HG03575 (cell line): ENCODE measurements around the gene PARN.
"Not testable (repeated sequence)": the region's sequence is repeated elsewhere in the genome, so short reads cannot be mapped to it uniquely, and the experiment has no call there.

Experiments used
- ATAC-seq: cut with Tn5 transposase; IDR thresholded peaks from one replicate; pipeline ENCODE4 v1.9.1; 2021; ENCODE audit not compliant: unreplicated experiment, insufficient number of reproducible peaks, low FRiP score; ENCODE audit errors: extremely low read depth

PARN gene

DNA sequence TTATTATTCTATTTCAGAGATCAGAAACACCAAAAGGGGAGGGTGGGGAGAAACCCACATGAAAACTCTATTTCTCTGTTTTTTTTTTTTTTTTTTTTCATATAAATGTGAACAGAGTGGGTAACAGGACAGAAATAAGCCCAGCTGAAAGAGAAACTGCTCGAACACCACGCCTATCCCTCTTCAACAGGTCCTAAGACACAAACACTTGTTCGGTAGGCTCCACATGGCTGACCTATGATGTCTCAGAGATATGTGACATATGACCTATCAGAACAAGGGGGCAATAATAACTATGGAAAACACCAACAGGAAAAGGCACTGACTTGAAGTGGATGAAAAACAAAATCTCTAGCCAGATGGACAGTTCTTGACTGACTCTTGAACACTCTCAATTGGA, 44.8 kb downstream of the PARN start:
- no peak for ATAC-seq

DNA sequence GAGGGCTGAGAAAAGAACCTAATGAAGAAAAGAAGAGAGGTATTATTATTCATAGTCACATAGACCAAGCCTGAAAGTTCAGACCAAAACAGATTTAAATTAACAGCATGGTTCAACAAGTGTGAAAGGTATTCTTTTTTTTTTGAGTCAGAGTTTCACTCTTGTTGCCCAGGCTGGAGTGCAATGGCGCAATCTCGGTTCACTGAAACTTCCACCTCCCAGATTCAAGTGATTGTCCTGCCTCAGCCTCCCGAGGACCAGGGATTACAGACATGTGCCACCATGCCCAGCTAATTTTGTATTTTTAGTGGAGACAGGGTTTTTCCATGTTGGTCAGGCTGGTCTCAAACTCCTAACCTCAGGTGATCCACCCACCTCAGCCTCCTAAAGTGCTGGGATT, 49.1 kb downstream of the PARN start:
- ATAC-seq, result not testable (repeated sequence)

- ATAC-seq, result no peak
Observed at GRCh38 chr16:14579266-14579665, 50.8 kb downstream of the PARN start.

DNA sequence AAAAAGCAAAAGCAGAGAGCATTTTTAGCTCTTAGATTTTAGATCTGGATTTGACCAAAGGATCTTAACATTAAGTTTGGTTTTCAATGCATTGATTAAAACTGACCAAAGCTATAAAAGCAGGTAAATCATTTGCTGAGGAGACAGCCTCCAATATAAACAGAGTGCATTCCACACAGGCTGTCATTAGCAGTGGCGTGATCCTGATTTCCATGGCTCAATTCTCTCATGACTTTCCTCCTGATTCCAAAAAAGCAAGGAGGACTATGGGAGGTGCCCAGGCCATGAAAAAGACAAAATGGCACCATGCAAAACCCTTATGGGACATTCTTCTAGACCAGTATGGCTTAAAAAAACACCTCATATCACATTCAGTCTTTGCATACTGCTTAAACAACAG, 53.5 kb downstream of the PARN start:
- no peak for ATAC-seq

DNA sequence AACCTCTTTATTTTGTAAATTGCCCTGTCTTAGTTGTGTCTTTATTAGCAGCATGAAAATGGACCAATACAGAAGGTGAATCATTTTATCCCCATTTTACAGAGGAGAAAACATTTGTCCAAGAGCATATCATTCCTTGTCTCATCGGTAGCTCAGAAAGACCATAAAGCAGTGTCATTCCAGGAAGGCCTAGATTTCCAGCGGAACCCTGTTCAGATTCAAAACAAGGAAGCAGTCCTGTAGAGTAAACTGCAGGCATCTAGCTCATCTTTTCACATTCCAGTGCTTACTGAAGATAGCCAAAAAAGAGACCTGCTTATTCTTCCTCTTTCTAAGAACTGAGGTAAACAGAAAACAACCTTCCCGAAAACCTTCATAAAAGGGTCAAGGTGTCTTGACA, 54.0 kb downstream of the PARN start:
- ATAC-seq, result no peak

DNA sequence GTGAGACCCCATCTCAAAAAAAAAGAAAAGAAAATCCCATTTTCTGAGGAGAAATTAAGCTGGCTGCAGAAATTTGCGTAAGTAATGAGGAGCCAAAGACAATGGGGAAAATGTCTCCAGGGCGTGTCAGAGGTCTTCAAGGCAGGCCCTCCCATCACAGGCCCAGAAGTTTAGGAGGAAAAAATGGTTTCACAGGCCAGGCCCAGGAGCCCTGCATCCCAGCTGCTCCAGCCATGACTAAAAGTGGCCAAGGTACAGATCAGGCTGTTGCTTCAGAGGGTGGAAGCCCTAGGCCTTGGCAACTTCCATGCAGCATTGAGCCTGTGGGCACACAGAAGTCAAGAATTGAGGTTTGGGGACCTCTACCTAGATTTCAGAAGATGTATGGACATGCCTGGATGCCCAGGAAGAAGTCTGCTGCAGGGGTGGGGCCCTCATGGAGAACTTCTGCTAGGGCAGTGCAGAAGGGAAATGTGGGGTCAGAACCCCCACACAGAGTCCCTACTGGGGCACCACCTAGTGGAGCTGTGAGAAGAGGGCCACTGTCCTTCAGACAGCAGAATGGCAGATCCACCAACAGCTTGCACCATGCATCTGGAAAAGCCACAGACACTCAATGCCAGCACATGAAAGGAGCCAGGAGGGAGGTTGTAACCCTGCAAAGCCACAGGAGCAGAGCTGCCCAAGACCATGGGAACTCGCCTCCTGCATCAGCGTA, 55.2 kb downstream of the PARN start:
- not testable (repeated sequence) for ATAC-seq

DNA sequence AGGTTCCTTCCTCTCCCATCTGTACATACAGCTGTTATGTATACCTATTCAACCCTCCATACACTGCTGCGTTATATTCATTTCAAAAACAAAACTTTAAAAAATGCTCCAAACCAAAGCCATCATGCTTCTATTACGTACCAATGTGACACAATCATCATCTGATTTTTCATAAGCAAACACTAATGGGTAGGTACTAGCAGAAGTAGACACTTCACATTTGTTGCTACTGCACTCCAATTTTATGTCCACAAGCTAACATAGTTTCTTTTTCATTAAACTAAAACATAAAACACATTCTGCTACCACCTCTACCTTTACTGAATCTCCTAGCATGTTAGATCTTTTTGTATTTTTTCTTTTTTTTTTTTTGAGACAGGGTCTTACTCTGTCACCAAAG, 57.5 kb downstream of the PARN start:
- no peak for ATAC-seq

DNA sequence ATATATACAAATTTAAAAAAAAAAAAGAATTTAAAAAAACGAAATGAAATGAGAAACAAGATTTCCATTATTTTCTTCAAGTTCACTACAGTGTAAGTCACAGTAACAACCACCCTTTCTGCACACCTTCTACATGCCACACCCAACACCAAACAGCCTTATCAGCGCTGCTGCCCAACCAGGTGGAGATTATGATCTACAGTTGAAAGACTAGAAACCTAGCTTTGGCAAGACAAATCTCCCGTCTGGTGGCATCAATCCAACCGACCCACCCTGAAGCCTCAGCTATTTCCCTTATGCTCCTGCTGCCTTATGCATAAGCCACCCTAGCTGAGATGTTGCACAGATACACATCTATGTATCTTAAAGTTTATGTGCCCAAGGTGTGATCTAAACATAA, 60.8 kb downstream of the PARN start:
- no peak for ATAC-seq

GRCh38 chr16:14566599-14566998, 63.5 kb downstream of the PARN start:
- no peak for ATAC-seq

- ATAC-seq, result no peak
Observed at GRCh38 chr16:14565688-14566025, 64.4 kb downstream of the PARN start.

DNA sequence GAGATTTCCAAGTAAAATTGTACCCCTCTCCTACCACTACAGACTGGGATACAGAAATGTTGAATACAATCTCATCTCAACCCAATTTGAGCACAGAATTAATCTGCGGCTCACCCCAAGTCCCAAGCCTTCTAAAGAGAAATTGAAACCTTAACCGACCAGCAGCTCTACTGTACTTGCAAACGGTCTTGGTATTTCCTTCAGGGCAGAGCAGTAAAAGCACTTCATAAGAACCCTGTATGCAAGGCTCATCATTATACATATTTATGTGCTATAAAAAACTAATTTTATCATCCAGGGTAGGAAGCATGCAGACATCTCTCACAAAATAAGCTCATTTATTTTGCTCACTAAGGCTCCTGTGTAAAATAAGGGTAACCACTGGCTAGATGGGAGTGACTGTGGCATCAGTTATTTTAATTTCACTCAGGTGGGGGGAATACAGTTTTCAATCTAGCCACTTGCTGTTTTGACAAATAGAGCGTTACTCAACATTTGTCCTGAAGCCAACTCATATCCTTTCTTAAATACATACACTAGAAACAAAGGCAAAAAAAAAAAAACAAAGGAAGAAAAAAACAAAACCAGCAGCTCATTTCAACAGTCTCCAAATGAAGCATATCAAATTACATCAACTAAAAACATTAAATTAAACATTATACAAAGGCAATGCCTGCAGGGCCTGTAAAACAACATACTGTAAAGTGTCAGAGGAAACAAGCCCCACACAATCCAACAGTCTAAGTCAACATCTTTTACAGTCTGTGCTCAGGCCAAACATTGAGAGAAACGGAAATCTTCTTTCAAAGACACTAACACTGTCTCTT, 65.0 kb downstream of the PARN start:
- no peak for ATAC-seq

GRCh38 chr16:14564323-14564722, 65.7 kb downstream of the PARN start:
- ATAC-seq, result no peak

GRCh38 chr16:14562691-14563491, 67.2 kb downstream of the PARN start:
- no peak for ATAC-seq

- ATAC-seq, result no peak
Observed at GRCh38 chr16:14560523-14560922, 69.5 kb downstream of the PARN start.

GRCh38 chr16:14559809-14560241, 70.2 kb downstream of the PARN start:
- ATAC-seq, result no peak

GRCh38 chr16:14553447-14553846, 76.6 kb downstream of the PARN start:
- ATAC-seq, result no peak

DNA sequence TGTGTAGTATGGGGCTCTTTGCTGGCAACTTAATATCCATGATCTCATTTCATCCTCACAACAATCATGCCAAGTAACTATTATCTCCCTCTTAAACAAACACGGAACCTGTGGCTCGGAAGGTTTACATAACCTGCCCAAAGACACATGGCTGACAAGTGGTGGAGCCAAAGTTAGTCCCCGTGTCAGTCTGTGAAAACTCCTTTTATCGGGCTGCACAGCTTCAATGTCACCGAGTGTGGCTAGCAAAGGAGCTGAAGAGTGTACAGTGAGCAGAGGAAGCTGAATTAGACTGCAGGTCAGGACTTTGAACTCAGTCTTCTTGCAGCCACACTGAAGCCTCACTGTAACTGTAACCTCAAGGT, 80.3 kb downstream of the PARN start:
- no peak for ATAC-seq

GRCh38 chr16:14548933-14549788, 80.9 kb downstream of the PARN start:
- no peak for ATAC-seq

GRCh38 chr16:14545346-14545884, 84.6 kb downstream of the PARN start:
- no peak for ATAC-seq
